NCI-H187 treated with DMSO at 0.1 percent for 48 hours (cell line): ENCODE measurements around the gene INAFM2.

ENCODE experiments used
- DNase-seq: peaks from one replicate; lab custom pipeline; 2025; lab: John Stamatoyannopoulos, UW

Gene INAFM2

GRCh38 chr15:40287968-40288367, 35.5 kb upstream of the INAFM2 start:
- no peak for DNase-seq

GRCh38 chr15:40289140-40289775, 34.2 kb upstream of the INAFM2 start:
- no peak for DNase-seq

DNA sequence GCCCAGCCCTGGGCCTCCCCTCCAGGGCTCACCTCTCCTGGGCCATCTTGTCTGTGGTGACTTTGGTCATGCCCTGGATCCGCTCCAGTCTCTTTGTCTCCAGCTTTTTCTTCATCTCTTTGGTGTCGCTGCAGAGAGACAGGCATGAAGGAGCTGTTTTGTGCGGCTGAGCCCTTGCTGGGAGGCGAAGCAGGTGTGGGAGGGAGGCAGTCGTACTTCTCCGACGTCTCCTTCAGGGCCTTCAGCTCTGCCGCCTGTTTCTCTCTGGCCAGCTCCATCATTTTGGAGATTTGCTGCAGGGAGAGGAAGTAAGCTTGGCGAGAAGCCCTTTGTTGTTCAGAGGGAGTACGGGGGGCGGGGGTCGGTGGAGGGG, 33.0 kb upstream of the INAFM2 start:
- no peak for DNase-seq

- DNase-seq = no peak
Observed at GRCh38 chr15:40290918-40291574, 32.4 kb upstream of the INAFM2 start.

DNA sequence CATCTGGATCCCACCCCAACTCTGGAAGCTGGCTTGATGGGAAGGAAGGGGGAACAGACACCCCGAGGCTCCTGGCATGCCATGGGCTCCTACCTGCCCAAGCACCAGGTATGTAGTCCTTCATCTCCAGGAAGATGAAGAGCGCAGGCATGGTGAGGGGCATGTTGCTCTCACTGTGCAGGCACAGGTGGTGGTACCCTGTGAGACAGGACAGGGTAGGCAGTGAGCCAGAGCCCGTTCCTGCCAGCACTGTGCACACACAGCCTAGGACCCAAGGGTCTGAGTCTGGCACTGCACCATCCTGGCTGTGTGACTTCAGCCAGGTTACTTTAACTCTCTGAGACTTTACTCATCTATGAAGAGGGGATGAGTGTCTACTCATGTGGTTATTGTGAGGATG, 31.2 kb upstream of the INAFM2 start:
- DNase-seq = no peak

DNA sequence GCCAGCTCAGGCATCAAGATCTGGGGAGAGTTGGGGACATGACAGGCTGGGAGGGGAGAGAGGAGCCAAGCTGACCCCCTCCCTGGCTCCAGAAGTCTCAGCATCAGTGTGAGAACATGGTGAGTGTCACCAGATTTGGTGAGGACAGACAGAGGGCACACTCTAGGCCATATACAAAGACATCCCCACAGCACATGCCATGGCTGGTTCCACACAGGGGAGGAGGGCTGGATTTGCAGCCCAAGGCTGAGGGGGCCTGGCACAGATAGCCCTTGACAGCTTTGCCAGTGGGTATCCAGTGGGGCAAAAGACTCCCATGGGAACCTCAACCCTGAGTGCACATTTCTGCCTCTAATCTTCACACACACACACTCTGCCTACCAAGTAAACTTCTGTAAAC, 30.5 kb upstream of the INAFM2 start:
- DNase-seq = no peak

DNA sequence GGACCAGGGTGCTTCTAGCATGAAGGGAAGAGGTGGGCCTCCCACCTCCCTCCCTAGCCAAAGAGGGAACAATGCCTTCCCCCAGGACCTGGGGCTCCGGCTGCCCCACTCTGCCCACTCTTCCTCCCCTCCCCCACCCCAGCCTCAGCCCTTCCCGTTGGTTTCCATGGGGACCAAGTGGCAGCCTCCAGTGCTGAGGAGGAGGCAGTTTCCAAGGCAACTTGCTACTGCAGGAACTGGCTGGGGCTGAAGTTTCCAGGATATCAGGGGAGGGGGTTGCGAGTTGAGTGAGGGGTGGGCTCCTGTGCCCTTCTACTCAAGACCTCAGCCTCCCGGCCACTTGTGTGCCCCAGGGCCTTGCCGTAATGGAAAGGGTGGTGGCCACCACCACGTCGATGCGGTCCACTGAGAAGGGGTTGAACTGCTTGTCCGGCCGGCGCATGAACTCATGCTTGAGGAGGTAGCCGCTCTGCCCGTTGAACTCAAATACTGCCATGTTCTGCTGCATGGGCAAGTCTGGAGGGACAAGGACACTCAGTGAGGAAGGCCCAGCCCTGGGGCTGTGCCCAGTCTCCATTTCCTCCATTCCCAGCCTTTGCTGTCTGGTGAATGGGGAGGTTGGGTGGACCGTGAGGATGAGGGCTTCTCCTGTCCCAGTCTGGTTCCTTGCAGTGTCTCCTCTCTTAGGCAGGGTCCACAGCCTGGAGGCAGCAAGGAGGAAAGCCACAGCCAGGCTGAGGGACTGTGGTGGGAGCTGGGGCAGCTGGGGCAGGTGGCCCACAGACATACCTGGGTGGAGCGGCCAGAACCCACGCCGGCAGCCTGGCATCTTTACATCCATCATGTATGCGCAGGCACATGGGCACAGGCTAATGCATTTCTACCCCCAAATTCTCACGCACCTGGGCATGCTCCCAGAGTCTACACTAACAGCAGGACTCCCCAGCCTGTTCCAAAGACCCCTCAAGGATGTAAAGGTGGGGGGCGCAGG, 29.3 kb upstream of the INAFM2 start:
- no peak for DNase-seq

- DNase-seq = no peak
Observed at GRCh38 chr15:40295297-40295696, 28.2 kb upstream of the INAFM2 start.

GRCh38 chr15:40295877-40296560, 27.5 kb upstream of the INAFM2 start:
- no peak for DNase-seq

DNA sequence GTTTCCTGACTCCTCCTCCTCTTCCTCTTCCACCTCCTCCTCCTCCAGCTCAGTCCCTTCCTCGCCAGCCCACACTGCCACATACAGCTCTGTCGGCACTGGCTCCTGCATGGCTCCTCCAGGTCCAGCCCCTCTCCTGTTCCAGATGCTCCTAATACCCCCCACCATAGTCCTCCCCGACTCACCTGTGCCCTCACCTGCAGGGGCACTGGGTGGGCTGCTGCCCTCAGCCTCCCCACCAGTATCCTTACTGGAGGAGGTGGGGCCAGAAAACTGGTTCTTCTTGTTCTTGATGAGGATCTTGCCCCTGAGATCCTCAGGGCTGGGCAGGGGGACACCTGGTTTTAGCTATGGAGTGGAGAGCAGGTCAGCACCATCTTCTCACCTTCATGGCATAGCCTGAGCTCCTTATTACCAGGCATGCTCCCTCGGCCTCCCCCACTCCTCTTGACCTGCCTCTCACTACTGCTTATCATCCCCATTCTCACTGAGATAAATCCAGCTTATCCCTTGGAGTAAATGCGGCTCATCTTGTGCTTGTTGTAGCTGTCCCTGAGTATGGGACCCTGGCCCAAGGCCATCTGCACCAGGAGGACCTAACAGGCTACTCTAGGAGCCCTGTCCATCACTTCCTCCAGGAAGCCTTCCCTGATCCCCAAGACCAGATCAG, 26.8 kb upstream of the INAFM2 start:
- no peak for DNase-seq

DNA sequence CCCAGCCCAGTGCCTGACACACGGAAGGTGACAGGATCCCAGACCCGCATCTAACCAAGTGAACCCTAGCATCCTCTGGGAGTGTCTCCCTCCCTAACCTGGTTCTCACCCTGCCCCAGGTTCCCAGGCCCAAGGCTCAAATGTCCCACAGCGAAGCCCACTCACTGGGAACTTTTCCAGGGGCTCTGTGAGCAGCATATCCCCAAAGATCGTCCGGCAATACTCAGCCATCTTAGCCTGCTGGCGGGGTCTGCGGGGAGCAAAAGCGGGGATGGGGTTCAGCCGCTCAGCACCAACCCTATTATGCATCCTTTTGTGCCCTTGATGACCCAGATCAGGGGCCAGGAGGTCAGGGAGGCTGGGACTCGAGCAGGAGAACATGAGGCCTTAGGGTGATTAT, 26.1 kb upstream of the INAFM2 start:
- DNase-seq = no peak

GRCh38 chr15:40298216-40298935, 25.1 kb upstream of the INAFM2 start:
- DNase-seq = no peak

DNA sequence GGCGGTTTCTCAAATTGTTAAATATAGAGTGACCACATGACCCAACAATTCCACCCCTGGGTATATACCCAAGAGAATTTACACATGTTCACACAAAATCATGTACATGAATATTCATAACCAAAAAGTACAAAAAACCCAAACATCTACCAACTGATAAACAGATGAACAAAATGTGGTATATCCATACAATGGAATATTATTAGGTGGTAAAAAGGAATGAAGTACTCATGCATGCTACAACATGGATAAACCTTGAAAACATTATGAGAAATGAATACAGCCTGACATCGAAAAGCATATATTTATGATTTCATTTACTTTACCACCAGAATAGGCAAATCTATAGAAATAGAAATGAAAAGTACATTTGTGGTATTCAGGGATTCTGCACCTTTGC, 23.1 kb upstream of the INAFM2 start:
- no peak for DNase-seq

- no peak for DNase-seq
Observed at GRCh38 chr15:40300771-40301170, 22.7 kb upstream of the INAFM2 start.

DNA sequence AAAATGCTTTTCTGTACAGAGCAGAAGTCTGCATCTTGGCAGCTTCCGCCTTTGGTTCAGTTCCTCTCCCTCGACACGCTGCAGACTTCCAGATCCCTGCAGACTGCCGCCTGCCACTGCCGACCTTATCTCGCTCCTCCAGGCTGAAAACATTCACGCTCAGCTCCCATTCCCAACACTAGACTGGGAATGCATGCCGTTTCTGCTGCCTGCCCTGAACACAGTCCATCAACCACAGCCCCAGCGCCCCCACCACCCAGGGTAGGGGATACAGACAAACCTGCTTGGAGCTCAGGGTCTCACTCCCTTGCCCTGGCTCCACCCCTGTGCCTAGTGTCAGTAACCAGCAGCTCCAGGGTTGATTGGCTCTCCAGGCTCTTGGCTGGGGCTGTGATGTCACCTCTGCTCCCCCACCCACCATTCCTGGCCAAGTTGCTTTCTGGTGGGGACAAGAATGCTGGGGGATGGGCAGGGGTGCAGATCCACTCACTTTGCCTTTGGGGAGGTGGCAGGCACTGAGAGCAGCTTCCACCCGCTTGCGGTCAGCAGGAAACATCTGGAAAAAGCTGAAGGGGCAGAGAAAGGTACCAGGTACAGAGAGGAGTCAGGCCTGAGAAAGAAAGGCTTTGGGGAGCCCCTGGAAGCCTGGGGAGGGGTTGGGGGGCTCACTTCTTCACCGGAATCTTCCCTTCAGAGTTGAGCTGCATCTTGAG, 21.9 kb upstream of the INAFM2 start:
- DNase-seq = no peak

GRCh38 chr15:40302288-40302886, 21.1 kb upstream of the INAFM2 start:
- no peak for DNase-seq

GRCh38 chr15:40302981-40303380, 20.5 kb upstream of the INAFM2 start:
- no peak for DNase-seq

DNA sequence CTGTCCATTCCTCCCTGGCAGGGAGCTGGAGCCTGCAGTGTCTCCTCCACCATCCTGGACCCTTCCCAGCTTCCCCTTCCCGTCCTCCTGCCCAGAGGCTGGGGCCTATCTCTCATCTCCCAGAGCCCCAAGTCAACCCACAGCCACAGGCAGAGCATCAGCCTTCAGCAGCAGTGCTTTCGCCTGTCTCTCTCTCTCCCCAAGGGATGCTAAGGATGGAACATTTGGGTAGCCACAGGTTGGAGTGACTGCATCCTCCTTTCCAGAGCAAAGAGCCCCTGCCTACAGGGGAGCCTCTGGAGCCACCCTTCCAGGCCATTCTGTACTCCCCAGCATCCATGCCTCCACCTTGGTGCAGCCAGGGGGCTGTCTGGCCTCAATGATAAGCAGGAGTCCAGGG, 19.9 kb upstream of the INAFM2 start:
- DNase-seq = no peak

DNA sequence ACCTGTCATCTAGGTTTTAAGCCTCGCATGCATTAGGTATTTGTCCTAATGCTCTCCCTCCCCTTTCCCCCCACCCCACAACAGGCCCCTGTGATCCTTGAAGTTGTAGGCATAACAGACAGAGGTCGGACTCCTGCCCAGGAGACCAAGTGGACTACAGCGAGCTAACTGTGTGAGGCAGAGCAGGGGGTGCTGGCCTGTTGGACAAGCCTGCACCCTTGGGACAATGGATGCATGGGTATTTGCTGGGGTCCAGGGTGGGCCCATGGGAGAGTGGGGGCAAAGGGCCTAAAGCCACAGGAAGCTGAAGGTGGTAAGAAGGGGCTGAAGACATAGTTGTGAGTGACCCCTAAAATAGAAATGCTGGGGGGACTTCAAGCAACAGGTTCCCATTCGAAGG, 18.2 kb upstream of the INAFM2 start:
- DNase-seq = no peak

GRCh38 chr15:40306371-40306770, 17.1 kb upstream of the INAFM2 start:
- DNase-seq = no peak
